Thoracic aorta (tissue), 2 donors: Measurements from ENCODE around the gene USP40. TPM values are rescaled to one million over a fixed set of nuclear protein-coding genes. Genes with fewer than 3 reads are reported as not detected.

Experiments used
- ATAC-seq: fragments of 150-250 bp; one replicate; pipeline ENCODE4 v1.8.0; 2017; ENCODE audit warnings: low read depth; ENCODE audit not compliant: insufficient number of reproducible peaks, low FRiP score
- DNase-seq: peaks from one replicate; pipeline ENCODE4 v3.0.0-alpha.2; 2020; ENCODE audit warnings: low spot score
- H3K27ac ChIP-seq, 2 donors: fragments of 200-600 bp; sonication (generic); 1 replicate in 1 of 2; 2 replicates in 1 of 2; pipeline ENCODE4 v1.5.1; 2016; ENCODE audit warnings: mild to moderate bottlenecking in 2 of 2, moderate library complexity in 2 of 2
- H3K27me3 ChIP-seq: fragments of 200-600 bp; sonication (generic); replicated peaks from 2 replicates; pipeline ENCODE4 v1.6.0; 2016; ENCODE audit warnings: mild to moderate bottlenecking; ENCODE audit not compliant: insufficient read depth
- H3K36me3 ChIP-seq: fragments of 200-600 bp; sonication (generic); one replicate; pipeline ENCODE4 v1.5.1; 2016
- H3K4me1 ChIP-seq, 2 donors: fragments of 200-600 bp; sonication (generic); 1 replicate in 1 of 2; 2 replicates in 1 of 2; pipeline versions ENCODE4 v1.5.1 to v1.6.0; 2016; ENCODE audit warnings: low read depth in 2 of 2, mild to moderate bottlenecking in 1 of 2; ENCODE audit not compliant: control insufficient read depth in 1 of 2
- H3K4me3 ChIP-seq: fragments of 200-600 bp; sonication (generic); 2 replicates; pipeline ENCODE4 v1.5.1; 2016; ENCODE audit warnings: mild to moderate bottlenecking
- H3K9me3 ChIP-seq: fragments of 200-600 bp; sonication (generic); 2 replicates; pipeline ENCODE4 v1.5.1; 2016
- total RNA-seq, 2 donors: library from RNA; depleted of rRNA; stranded (reverse); fragments of >200 nt; gene quantifications; one replicate each; pipeline versions ENCODE4 v1.1.0 to v1.2.3, GENCODE V29; 2016
- TF ChIP-seq, protein P1 (sequence below): fragments of 200-600 bp; sonication (generic); IDR thresholded peaks from one replicate; pipeline ENCODE4 v1.5.1; 2019; ENCODE audit warnings: antibody characterized with exemption

Gene USP40
- total RNA-seq, 2 donors from 2014 or later, result 23.3 to 30.0 TPM

DNA sequence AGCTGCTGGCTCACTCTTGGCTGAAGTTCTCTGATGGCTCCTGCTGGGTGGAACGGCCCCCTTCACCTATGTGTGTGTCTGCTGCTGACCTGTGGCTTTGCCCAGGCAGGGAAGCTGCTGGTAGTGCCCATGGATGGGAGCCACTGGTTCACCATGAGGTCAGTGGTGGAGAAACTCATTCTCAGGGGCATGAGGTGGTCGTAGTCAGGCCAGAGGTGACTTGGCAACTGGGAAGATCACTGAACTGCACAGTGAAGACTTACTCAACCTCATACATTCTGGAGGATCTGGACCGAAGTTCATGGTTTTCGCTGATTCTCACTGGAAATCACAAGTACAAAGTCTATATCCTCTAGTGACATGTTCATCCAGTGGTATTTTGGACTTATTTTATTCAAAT is 36.9 kb upstream of the USP40 start:
- no peak for ATAC-seq
- H3K4me1 ChIP-seq, result no peaks in the 10 kb centered on the region
- TF ChIP-seq, protein P1, sequence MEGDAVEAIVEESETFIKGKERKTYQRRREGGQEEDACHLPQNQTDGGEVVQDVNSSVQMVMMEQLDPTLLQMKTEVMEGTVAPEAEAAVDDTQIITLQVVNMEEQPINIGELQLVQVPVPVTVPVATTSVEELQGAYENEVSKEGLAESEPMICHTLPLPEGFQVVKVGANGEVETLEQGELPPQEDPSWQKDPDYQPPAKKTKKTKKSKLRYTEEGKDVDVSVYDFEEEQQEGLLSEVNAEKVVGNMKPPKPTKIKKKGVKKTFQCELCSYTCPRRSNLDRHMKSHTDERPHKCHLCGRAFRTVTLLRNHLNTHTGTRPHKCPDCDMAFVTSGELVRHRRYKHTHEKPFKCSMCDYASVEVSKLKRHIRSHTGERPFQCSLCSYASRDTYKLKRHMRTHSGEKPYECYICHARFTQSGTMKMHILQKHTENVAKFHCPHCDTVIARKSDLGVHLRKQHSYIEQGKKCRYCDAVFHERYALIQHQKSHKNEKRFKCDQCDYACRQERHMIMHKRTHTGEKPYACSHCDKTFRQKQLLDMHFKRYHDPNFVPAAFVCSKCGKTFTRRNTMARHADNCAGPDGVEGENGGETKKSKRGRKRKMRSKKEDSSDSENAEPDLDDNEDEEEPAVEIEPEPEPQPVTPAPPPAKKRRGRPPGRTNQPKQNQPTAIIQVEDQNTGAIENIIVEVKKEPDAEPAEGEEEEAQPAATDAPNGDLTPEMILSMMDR, result no peak

GRCh38 chr2:233602076-233602475 is 35.5 kb upstream of the USP40 start:
- ATAC-seq, result no peak
- Histone ChIP-seq H3K27me3 (no peaks in the 10 kb centered on the region), H3K9me3 (no peaks in the 10 kb centered on the region), H3K4me3 (no peak overlapping the region), H3K27ac (no peak overlapping the region), H3K36me3 (no peaks in the 10 kb centered on the region), H3K4me1 (no peaks in the 10 kb centered on the region)
- DNase-seq, result no peak
- TF ChIP-seq, protein P1, result no peak

More for the DNA sequence above, 36.9 kb upstream of the USP40 start:
- Histone ChIP-seq H3K27ac (no peak overlapping the region), H3K4me3 (no peak overlapping the region), H3K9me3 (no peaks in the 10 kb centered on the region), H3K27me3 (no peaks in the 10 kb centered on the region), H3K36me3 (no peaks in the 10 kb centered on the region)
- DNase-seq, result no peak

GRCh38 chr2:233600386-233600785 is 33.8 kb upstream of the USP40 start:
- Histone ChIP-seq H3K4me1 (no peaks in the 10 kb centered on the region), H3K27ac (no peak overlapping the region), H3K27me3 (no peaks in the 10 kb centered on the region), H3K36me3 (no peaks in the 10 kb centered on the region), H3K9me3 (no peaks in the 10 kb centered on the region), H3K4me3 (no peak overlapping the region)
- DNase-seq, result no peak
- TF ChIP-seq, protein P1, result no peak
- ATAC-seq, result no peak

GRCh38 chr2:233598952-233599351 is 32.4 kb upstream of the USP40 start:
- Histone ChIP-seq H3K4me3 (no peak overlapping the region), H3K36me3 (no peaks in the 10 kb centered on the region), H3K27ac (no peak overlapping the region), H3K9me3 (no peaks in the 10 kb centered on the region), H3K4me1 (no peaks in the 10 kb centered on the region), H3K27me3 (no peaks in the 10 kb centered on the region)
- ATAC-seq (no peak), DNase-seq (no peak)
- TF ChIP-seq, protein P1, result no peak

GRCh38 chr2:233597522-233597921 is 30.9 kb upstream of the USP40 start:
- Histone ChIP-seq H3K27ac (no peak overlapping the region), H3K27me3 (no peaks in the 10 kb centered on the region), H3K9me3 (no peaks in the 10 kb centered on the region), H3K4me1 (no peaks in the 10 kb centered on the region), H3K36me3 (no peaks in the 10 kb centered on the region), H3K4me3 (no peak overlapping the region)
- DNase-seq (no peak), ATAC-seq (no peak)
- TF ChIP-seq, protein P1, result no peak
